ENCODE measurements around the gene G0S2.

G0S2 gene

GRCh38 chr1:209720326-209720725 is 45.1 kb downstream of the G0S2 start:
- DNase-seq (ENCODE audit: low read depth in 2 of 2) = no peak

GRCh38 chr1:209720826-209721225 is 45.6 kb downstream of the G0S2 start:
- DNase-seq (ENCODE audit: low read depth in 2 of 2) = no peak

- no peak for DNase-seq (ENCODE audit: low read depth in 2 of 2)
These were observed 46.1 kb downstream of the G0S2 start for GRCh38 chr1:209721323-209721722.

- DNase-seq (ENCODE audit: low read depth in 2 of 2) = no peak
These were observed 48.1 kb downstream of the G0S2 start for GRCh38 chr1:209723265-209723664.

GRCh38 chr1:209723756-209724693 is 48.8 kb downstream of the G0S2 start:
- DNase-seq (ENCODE audit: low read depth in 2 of 2) = peak; percentile 2 to 11

Data from stimulated activated CD4-positive, alpha-beta T cell treated with anti-CD3 and anti-CD28 coated beads, Interleukin-1b, Interleukin-23, amount 100 ng/mL, for 4 hours (primary cell).